ENCODE measurements around the gene FASN. TPM values are rescaled to one million over a fixed set of nuclear protein-coding genes. Genes with fewer than 3 reads are reported as not detected.

The FASN gene
- total RNA-seq, 1 experiment from 2014 or later, result 956 TPM

- Histone ChIP-seq H3K9me3 (ENCODE audit: control insufficient read depth, insufficient read depth, low read depth, low read length) (no peaks in the 10 kb centered on the region), H3K4me1 (ENCODE audit: control insufficient read depth, insufficient read depth, low read length) (peaks cover 13% of the 10 kb centered on the region), H3K4me3 (ENCODE audit: low read depth in 2 of 2, low read length in 2 of 2) (no peak overlapping the region), H3K27ac (ENCODE audit: low read length) (no peak overlapping the region), H3K36me3 (ENCODE audit: control insufficient read depth, insufficient read depth, low read length) (peaks cover 2% of the 10 kb centered on the region; the same call in 1 of the 2 replicates), H3K27me3 (ENCODE audit: control insufficient read depth, insufficient read depth, low read length) (no peaks in the 10 kb centered on the region)
- intact Hi-C loops (cut with micrococcal nuclease; ENCODE audit: unreplicated experiment) (loop anchor here (10.0 kb wide), 1 partner anchor 165 kb away; the partner anchor contains the start of gene P4HB), in situ Hi-C loops (cut with HindIII; ENCODE audit: low pct_unique_long_range_greater_than_20kb, low sequenced_read_pairs) (no loop called here)
- ChIA-PET CTCF (interaction anchor here (1.7 kb wide), 1 partner anchor 125 kb away, joined by 5 read pairs; no protein-coding TSS in a partner anchor), POLR2A (no interaction called here)
- DNase-seq (ENCODE audit: low read depth, low spot score) (no peak), ATAC-seq (no peak)
- TF ChIP-seq TCF7L2 (IDR thresholded peaks at IDR 0.05; ENCODE audit: low read depth, low read length) (no peak), SIN3A (IDR thresholded peaks at IDR 0.05; ENCODE audit: borderline replicate concordance, insufficient read depth, low read depth, low read length) (no peak), POLR2AphosphoS5 (IDR thresholded peaks at IDR 0.05; ENCODE audit: low read depth, low read length) (no peak), CTCF (IDR thresholded peaks at IDR 0.05) (no peak), REST (IDR thresholded peaks at IDR 0.05; ENCODE audit: insufficient read depth in 1 of 2, low read depth in 2 of 2, low read length in 1 of 2) (no peak)
- no TSS peak for BruUV-seq (replicated peaks)
Observed at GRCh38 chr17:82029391-82029790, 68.6 kb downstream of the FASN start.

- Histone ChIP-seq H3K4me3 (ENCODE audit: low read depth in 2 of 2, low read length in 2 of 2) (no peak overlapping the region), H3K27me3 (ENCODE audit: control insufficient read depth, insufficient read depth, low read length) (no peaks in the 10 kb centered on the region), H3K27ac (ENCODE audit: low read length) (no peak overlapping the region), H3K4me1 (ENCODE audit: control insufficient read depth, insufficient read depth, low read length) (peaks cover 14% of the 10 kb centered on the region), H3K36me3 (ENCODE audit: control insufficient read depth, insufficient read depth, low read length) (peaks cover 2% of the 10 kb centered on the region; the same call in 1 of the 2 replicates), H3K9me3 (ENCODE audit: control insufficient read depth, insufficient read depth, low read depth, low read length) (no peaks in the 10 kb centered on the region)
- no peak for TF ChIP-seq POLR2AphosphoS5 (IDR thresholded peaks at IDR 0.05; ENCODE audit: low read depth, low read length)
- no peak for TF ChIP-seq CTCF (IDR thresholded peaks at IDR 0.05)
- no peak for TF ChIP-seq REST (IDR thresholded peaks at IDR 0.05; ENCODE audit: insufficient read depth in 1 of 2, low read depth in 2 of 2, low read length in 1 of 2)
- no peak for TF ChIP-seq TCF7L2 (IDR thresholded peaks at IDR 0.05; ENCODE audit: low read depth, low read length)
- no peak for TF ChIP-seq SIN3A (IDR thresholded peaks at IDR 0.05; ENCODE audit: borderline replicate concordance, insufficient read depth, low read depth, low read length)
- in situ Hi-C loops (cut with HindIII; ENCODE audit: low pct_unique_long_range_greater_than_20kb, low sequenced_read_pairs), result no loop called here
- CTCF ChIA-PET, result no interaction called here
- intact Hi-C loops (cut with micrococcal nuclease; ENCODE audit: unreplicated experiment), result loop anchor here (10.0 kb wide), 1 partner anchor 164 kb away; the partner anchor contains the start of gene P4HB
- ATAC-seq (no peak), DNase-seq (ENCODE audit: low read depth, low spot score) (no peak)
- BruUV-seq (replicated peaks), result no TSS peak
- POLR2A ChIA-PET, result no interaction called here
Observed at GRCh38 chr17:82028966-82029365, 69.1 kb downstream of the FASN start.

Measured in Panc1 (cell line).